ENCODE results near the gene PGAM5. TPM values are rescaled to one million over a fixed set of nuclear protein-coding genes. Genes with fewer than 3 reads are reported as not detected.

The PGAM5 gene
- 8.9 and 15.1 TPM in 2 replicates for polyA plus RNA-seq (2011; rRNA removed)
- polyA minus RNA-seq (2011; rRNA and poly(A)+ RNA removed), result 31.7 and 48.7 TPM in 2 replicates

GRCh38 chr12:132710405-132711079 is at the start of gene PGAM5:
PGAM5 (plus strand) TSS chr12:132710842; CDS start chr12:132710877, 35 bp downstream.
- DNase-seq (ENCODE audit: low read depth, low spot score), result peak; percentile 16
- Histone ChIP-seq H3K9me3 (ENCODE audit: control insufficient read depth, insufficient read depth, low read length) (no peaks in the 10 kb centered on the region; the same call in 1 of the 2 replicates), H3K4me3 (ENCODE audit: low read depth, low read length) (peak within 1 kb of the TSS; percentile 82), H3K27ac (ENCODE audit: low read depth, low read length) (peak within 1 kb of the TSS; percentile 21), H3K27me3 (ENCODE audit: control insufficient read depth, insufficient read depth, low read length) (no peaks in the 10 kb centered on the region)
- ChIA-PET POLR2A (interaction anchor here (0.6 to 1.0 kb wide), 2 partner anchors 27 to 110 kb away, joined by 4 read pairs; no protein-coding TSS in a partner anchor), CTCF (no interaction called here)
- no peak for TF ChIP-seq CTCF (IDR thresholded peaks at IDR 0.05; ENCODE audit: low read depth, low read length)

GRCh38 chr12:132660996-132661395 is 49.6 kb upstream of the PGAM5 start:
- Histone ChIP-seq H3K9me3 (ENCODE audit: control insufficient read depth, insufficient read depth, low read length) (no peaks in the 10 kb centered on the region), H3K27ac (ENCODE audit: low read depth, low read length) (no peak overlapping the region), H3K27me3 (ENCODE audit: control insufficient read depth, insufficient read depth, low read length) (no peaks in the 10 kb centered on the region), H3K4me3 (ENCODE audit: low read depth, low read length) (no peak overlapping the region)
- POLR2A ChIA-PET, result interaction anchor here (0.7 kb wide), 1 partner anchor 17 kb away, joined by 3 read pairs; no protein-coding TSS in a partner anchor
- CTCF ChIA-PET, result no interaction called here
- no peak for TF ChIP-seq CTCF (IDR thresholded peaks at IDR 0.05; ENCODE audit: low read depth, low read length)
- DNase-seq (ENCODE audit: low read depth, low spot score), result no peak

- TF ChIP-seq CTCF (IDR thresholded peaks at IDR 0.05; ENCODE audit: low read depth, low read length), result no peak
- no peaks in the 10 kb centered on the region for H3K9me3 ChIP-seq (ENCODE audit: control insufficient read depth, insufficient read depth, low read length)
- ChIA-PET CTCF (no interaction called here), POLR2A (no interaction called here)
- no peaks in the 10 kb centered on the region for H3K27me3 ChIP-seq (ENCODE audit: control insufficient read depth, insufficient read depth, low read length)
- DNase-seq (ENCODE audit: low read depth, low spot score), result no peak
- no peak overlapping the region for H3K4me3 ChIP-seq (ENCODE audit: low read depth, low read length)
- no peak overlapping the region for H3K27ac ChIP-seq (ENCODE audit: low read depth, low read length)
These were observed 48.7 kb upstream of the PGAM5 start for GRCh38 chr12:132661972-132662371.

GRCh38 chr12:132662901-132663755 is 47.5 kb upstream of the PGAM5 start:
- no peak overlapping the region for H3K4me3 ChIP-seq (ENCODE audit: low read depth, low read length)
- no peaks in the 10 kb centered on the region for H3K9me3 ChIP-seq (ENCODE audit: control insufficient read depth, insufficient read depth, low read length)
- CTCF ChIA-PET, result no interaction called here
- no peak for TF ChIP-seq CTCF (IDR thresholded peaks at IDR 0.05; ENCODE audit: low read depth, low read length)
- POLR2A ChIA-PET, result interaction anchor here (0.6 kb wide), 1 partner anchor 70 kb away, joined by 3 read pairs; no protein-coding TSS in a partner anchor
- no peak overlapping the region for H3K27ac ChIP-seq (ENCODE audit: low read depth, low read length)
- no peak for DNase-seq (ENCODE audit: low read depth, low spot score)
- H3K27me3 ChIP-seq (ENCODE audit: control insufficient read depth, insufficient read depth, low read length), result no peaks in the 10 kb centered on the region
